ENCODE results near the gene GGCX. TPM values are rescaled to one million over a fixed set of nuclear protein-coding genes. Genes with fewer than 3 reads are reported as not detected.

Gene GGCX
- total and polyA plus RNA-seq, 9 of the 15 experiments (the other 6 are each of a cell fraction or from before 2014, with no cell fraction given) = 14.4 to 47.1 (median 28.1) TPM

DNA sequence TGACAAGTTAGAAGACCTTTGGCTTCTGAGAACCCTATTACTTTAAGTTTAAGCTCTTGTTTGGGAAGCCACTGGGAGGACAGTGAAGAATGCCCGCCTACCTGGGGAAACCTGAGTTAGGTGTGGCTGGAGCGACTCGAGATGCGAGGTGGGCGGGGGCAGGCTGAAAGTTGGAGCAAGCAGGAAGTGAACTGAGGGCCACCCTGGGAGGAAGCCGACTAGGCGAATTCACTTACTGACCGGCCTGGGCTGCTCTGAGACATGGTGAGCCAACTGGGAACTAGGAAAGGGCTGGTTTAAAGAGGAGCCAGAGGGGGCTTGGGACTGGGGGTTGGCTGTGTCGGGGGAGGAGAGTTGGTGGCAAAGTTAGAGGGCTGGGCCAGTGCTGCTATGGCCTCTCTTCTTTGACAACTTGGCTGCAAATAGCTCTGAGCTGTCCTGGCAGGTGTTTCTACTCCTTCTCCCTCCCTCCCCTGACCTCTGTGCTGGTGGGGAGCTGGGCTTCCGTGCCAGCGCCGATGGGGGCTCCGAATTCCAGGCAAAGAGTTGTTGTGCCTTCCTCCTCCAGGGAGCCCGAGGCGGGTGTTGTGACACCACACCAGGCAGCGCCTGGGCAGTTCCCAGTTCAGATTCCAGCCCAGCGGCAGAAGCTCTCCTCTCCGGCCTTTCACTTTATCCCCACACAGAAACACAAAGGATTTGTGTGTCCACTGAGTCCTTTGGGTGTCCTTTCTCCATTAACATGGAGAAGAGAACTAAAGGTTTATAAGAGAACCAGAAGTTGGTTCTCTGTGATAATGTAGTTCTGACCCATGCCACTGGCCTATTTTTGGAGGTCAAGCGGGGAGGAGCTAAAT lies 16.3 kb upstream of the GGCX start, which contains the start of gene VAMP8 (continued):
- TF ChIP-seq, protein P1, sequence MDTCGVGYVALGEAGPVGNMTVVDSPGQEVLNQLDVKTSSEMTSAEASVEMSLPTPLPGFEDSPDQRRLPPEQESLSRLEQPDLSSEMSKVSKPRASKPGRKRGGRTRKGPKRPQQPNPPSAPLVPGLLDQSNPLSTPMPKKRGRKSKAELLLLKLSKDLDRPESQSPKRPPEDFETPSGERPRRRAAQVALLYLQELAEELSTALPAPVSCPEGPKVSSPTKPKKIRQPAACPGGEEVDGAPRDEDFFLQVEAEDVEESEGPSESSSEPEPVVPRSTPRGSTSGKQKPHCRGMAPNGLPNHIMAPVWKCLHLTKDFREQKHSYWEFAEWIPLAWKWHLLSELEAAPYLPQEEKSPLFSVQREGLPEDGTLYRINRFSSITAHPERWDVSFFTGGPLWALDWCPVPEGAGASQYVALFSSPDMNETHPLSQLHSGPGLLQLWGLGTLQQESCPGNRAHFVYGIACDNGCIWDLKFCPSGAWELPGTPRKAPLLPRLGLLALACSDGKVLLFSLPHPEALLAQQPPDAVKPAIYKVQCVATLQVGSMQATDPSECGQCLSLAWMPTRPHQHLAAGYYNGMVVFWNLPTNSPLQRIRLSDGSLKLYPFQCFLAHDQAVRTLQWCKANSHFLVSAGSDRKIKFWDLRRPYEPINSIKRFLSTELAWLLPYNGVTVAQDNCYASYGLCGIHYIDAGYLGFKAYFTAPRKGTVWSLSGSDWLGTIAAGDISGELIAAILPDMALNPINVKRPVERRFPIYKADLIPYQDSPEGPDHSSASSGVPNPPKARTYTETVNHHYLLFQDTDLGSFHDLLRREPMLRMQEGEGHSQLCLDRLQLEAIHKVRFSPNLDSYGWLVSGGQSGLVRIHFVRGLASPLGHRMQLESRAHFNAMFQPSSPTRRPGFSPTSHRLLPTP (IDR thresholded peaks at IDR 0.05; ENCODE audit: borderline replicate concordance, extremely low read depth, insufficient read length) = no peak
- TF ChIP-seq NUFIP1 (IDR thresholded peaks at IDR 0.05; ENCODE audit: partially characterized antibody) (no peak), MECOM (CRISPR knock-in tag; IDR thresholded peaks at IDR 0.05) (no peak), DMBX1 (CRISPR knock-in tag; IDR thresholded peaks at IDR 0.05; ENCODE audit: borderline replicate concordance) (no peak), TFAM (CRISPR knock-in tag; conservative IDR thresholded peaks at IDR 0.05) (no peak), HIVEP1 (CRISPR knock-in tag; IDR thresholded peaks at IDR 0.05) (no peak), ZNF75A (CRISPR knock-in tag; IDR thresholded peaks at IDR 0.05) (no peak)
- TF ChIP-seq, protein P2, sequence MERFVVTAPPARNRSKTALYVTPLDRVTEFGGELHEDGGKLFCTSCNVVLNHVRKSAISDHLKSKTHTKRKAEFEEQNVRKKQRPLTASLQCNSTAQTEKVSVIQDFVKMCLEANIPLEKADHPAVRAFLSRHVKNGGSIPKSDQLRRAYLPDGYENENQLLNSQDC (CRISPR knock-in tag; IDR thresholded peaks at IDR 0.05) = no peak
- TF ChIP-seq, protein P3, sequence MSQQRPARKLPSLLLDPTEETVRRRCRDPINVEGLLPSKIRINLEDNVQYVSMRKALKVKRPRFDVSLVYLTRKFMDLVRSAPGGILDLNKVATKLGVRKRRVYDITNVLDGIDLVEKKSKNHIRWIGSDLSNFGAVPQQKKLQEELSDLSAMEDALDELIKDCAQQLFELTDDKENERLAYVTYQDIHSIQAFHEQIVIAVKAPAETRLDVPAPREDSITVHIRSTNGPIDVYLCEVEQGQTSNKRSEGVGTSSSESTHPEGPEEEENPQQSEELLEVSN (IDR thresholded peaks at IDR 0.05; ENCODE audit: borderline replicate concordance in 1 of 2, extremely low read depth in 1 of 2, insufficient read depth in 1 of 2, insufficient read length in 1 of 2, low read depth in 1 of 2, low read length in 1 of 2, poor library complexity in 1 of 2, severe bottlenecking in 1 of 2) = no peak

Data from K562 (cell line).